ENCODE data around the gene CGGBP1. TPM values are rescaled to one million over a fixed set of nuclear protein-coding genes. Genes with fewer than 3 reads are reported as not detected.

Gene CGGBP1
- total RNA-seq, 1 donor from 2014 or later, result 80.3 TPM

- no peaks in the 10 kb centered on the region for H3K27me3 Mint-ChIP-seq (ENCODE audit: unreplicated experiment)
- H3K4me1 Mint-ChIP-seq (ENCODE audit: unreplicated experiment), result peaks cover 1% of the 10 kb centered on the region
- H3K4me3 Mint-ChIP-seq (ENCODE audit: unreplicated experiment), result no peak overlapping the region
- peaks cover 14% of the 10 kb centered on the region for H3K36me3 Mint-ChIP-seq (ENCODE audit: unreplicated experiment)
- no peak for TF ChIP-seq CTCF (IDR thresholded peaks at IDR 0.05)
- no peak overlapping the region for H3K27ac Mint-ChIP-seq (ENCODE audit: unreplicated experiment)
- no peaks in the 10 kb centered on the region for H3K9me3 Mint-ChIP-seq (ENCODE audit: unreplicated experiment)
- no peak for DNase-seq (ENCODE audit: extremely low spot score, unreplicated experiment)
Measured at GRCh38 chr3:88090681-88091080, 31.9 kb upstream of the CGGBP1 start.

- Mint-ChIP-seq H3K9me3 (ENCODE audit: unreplicated experiment) (peaks cover 5% of the 10 kb centered on the region), H3K27me3 (ENCODE audit: unreplicated experiment) (no peaks in the 10 kb centered on the region), H3K4me1 (ENCODE audit: unreplicated experiment) (no peaks in the 10 kb centered on the region), H3K36me3 (ENCODE audit: unreplicated experiment) (peaks cover 8% of the 10 kb centered on the region), H3K4me3 (ENCODE audit: unreplicated experiment) (no peak overlapping the region), H3K27ac (ENCODE audit: unreplicated experiment) (no peak overlapping the region)
- no peak for DNase-seq (ENCODE audit: extremely low spot score, unreplicated experiment)
- TF ChIP-seq CTCF (IDR thresholded peaks at IDR 0.05), result no peak
Measured at GRCh38 chr3:88084097-88084501, 25.3 kb upstream of the CGGBP1 start.

GRCh38 chr3:88082854-88083253 lies 24.0 kb upstream of the CGGBP1 start:
- no peak for DNase-seq (ENCODE audit: extremely low spot score, unreplicated experiment)
- Mint-ChIP-seq H3K4me1 (ENCODE audit: unreplicated experiment) (no peaks in the 10 kb centered on the region), H3K9me3 (ENCODE audit: unreplicated experiment) (peaks cover 5% of the 10 kb centered on the region), H3K27ac (ENCODE audit: unreplicated experiment) (no peak overlapping the region), H3K4me3 (ENCODE audit: unreplicated experiment) (no peak overlapping the region), H3K27me3 (ENCODE audit: unreplicated experiment) (no peaks in the 10 kb centered on the region), H3K36me3 (ENCODE audit: unreplicated experiment) (peaks cover 5% of the 10 kb centered on the region)
- TF ChIP-seq CTCF (IDR thresholded peaks at IDR 0.05), result no peak

- Mint-ChIP-seq H3K9me3 (ENCODE audit: unreplicated experiment) (peaks cover 5% of the 10 kb centered on the region), H3K27ac (ENCODE audit: unreplicated experiment) (no peak overlapping the region), H3K4me1 (ENCODE audit: unreplicated experiment) (peaks cover 19% of the 10 kb centered on the region), H3K27me3 (ENCODE audit: unreplicated experiment) (no peaks in the 10 kb centered on the region), H3K36me3 (ENCODE audit: unreplicated experiment) (peaks cover 2% of the 10 kb centered on the region), H3K4me3 (ENCODE audit: unreplicated experiment) (no peak overlapping the region)
- DNase-seq (ENCODE audit: extremely low spot score, unreplicated experiment), result no peak
- no peak for TF ChIP-seq CTCF (IDR thresholded peaks at IDR 0.05)
Measured at GRCh38 chr3:88078932-88079331, 20.1 kb upstream of the CGGBP1 start.

GRCh38 chr3:88076712-88077111 lies 17.9 kb upstream of the CGGBP1 start:
- peaks cover 11% of the 10 kb centered on the region for H3K9me3 Mint-ChIP-seq (ENCODE audit: unreplicated experiment)
- peaks cover 19% of the 10 kb centered on the region for H3K4me1 Mint-ChIP-seq (ENCODE audit: unreplicated experiment)
- peaks cover 1% of the 10 kb centered on the region for H3K36me3 Mint-ChIP-seq (ENCODE audit: unreplicated experiment)
- no peak for TF ChIP-seq CTCF (IDR thresholded peaks at IDR 0.05)
- DNase-seq (ENCODE audit: extremely low spot score, unreplicated experiment), result no peak
- H3K4me3 Mint-ChIP-seq (ENCODE audit: unreplicated experiment), result no peak overlapping the region
- no peak overlapping the region for H3K27ac Mint-ChIP-seq (ENCODE audit: unreplicated experiment)
- H3K27me3 Mint-ChIP-seq (ENCODE audit: unreplicated experiment), result no peaks in the 10 kb centered on the region
